Adipocyte (in vitro differentiated cells): ENCODE results near the gene ADNP2.

ENCODE experiments used
- DNase-seq: peaks from one replicate; pipeline ENCODE4 v3.0.0-alpha.2; 2015; ENCODE audit warnings: low read depth
- H3K27me3 ChIP-seq: replicated peaks from 2 replicates; pipeline ENCODE4 v1.7.0; 2013; ENCODE audit warnings: mild to moderate bottlenecking, low read length, moderate library complexity; ENCODE audit not compliant: control insufficient read depth, insufficient read depth
- H3K36me3 ChIP-seq: 2 replicates; pipeline ENCODE4 v1.7.0; 2013; ENCODE audit warnings: low read length, mild to moderate bottlenecking, moderate library complexity; ENCODE audit not compliant: control insufficient read depth, insufficient read depth, severe bottlenecking
- H3K4me1 ChIP-seq: 2 replicates; pipeline ENCODE4 v1.7.0; 2013; ENCODE audit warnings: mild to moderate bottlenecking, low read length, moderate library complexity; ENCODE audit not compliant: control insufficient read depth, insufficient read depth
- H3K4me3 ChIP-seq: 2 replicates; pipeline ENCODE4 v1.7.0; 2013; ENCODE audit warnings: mild to moderate bottlenecking, low read length, moderate library complexity
- H3K9ac ChIP-seq: 2 replicates; pipeline ENCODE4 v1.7.0; 2013; ENCODE audit warnings: mild to moderate bottlenecking, low read length, moderate library complexity
- H3K9me3 ChIP-seq: 2 replicates; pipeline ENCODE4 v1.7.0; 2013; ENCODE audit warnings: mild to moderate bottlenecking, low read length, moderate library complexity; ENCODE audit not compliant: control insufficient read depth

Gene ADNP2

DNA sequence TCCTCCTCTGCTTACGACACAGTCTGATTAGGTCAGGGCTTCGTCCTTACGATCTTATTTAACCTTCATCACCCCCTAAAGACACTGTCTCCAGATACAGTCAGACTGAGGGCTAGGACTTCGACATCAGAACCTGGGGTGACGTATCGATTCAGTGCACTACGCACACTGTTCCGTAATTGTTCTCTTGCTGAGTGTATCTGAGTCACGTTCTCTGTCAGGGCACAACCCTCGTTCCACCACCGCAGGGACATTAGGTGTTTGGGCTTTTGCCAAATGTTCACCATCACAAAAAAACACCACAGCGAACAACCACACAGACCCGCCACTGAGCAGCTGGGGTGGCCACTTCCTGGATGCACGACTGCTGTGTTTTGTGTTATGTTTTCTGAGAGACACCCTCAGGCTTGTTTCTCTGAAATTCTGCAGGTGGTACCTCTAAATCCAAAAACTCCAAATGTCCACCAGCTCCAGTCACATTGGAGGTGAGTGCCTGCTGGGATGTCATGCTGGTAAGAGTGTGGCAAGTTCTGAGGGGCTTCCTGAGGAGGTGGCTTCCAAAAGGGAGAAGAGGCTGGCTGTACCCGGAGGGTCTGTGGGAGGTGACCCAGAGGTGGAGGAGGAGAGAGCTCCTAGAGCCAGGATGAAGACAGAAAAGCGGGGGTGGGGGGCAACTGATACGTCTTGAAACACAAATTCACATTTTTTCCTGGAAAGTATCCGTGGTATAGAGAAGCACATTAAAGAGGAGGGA lies 66.6 kb downstream of the ADNP2 start:
- no peak overlapping the region for H3K4me3 ChIP-seq
- H3K4me1 ChIP-seq: peaks cover 15% of the 10 kb centered on the region
- no peaks in the 10 kb centered on the region for H3K36me3 ChIP-seq
- no peak for DNase-seq
- no peak overlapping the region for H3K9ac ChIP-seq
- H3K27me3 ChIP-seq: peaks cover 42% of the 10 kb centered on the region
- H3K9me3 ChIP-seq: no peaks in the 10 kb centered on the region

- H3K9me3 ChIP-seq: no peaks in the 10 kb centered on the region
- peaks cover 8% of the 10 kb centered on the region for H3K4me1 ChIP-seq
- H3K9ac ChIP-seq: no peak overlapping the region
- H3K27me3 ChIP-seq: peaks cover 42% of the 10 kb centered on the region
- no peaks in the 10 kb centered on the region for H3K36me3 ChIP-seq
- DNase-seq: peak; percentile 16
- H3K4me3 ChIP-seq: peak overlapping the region; percentile 48
These were observed 67.4 kb downstream of the ADNP2 start for GRCh38 chr18:80176334-80177073.

GRCh38 chr18:80177128-80177527 lies 68.1 kb downstream of the ADNP2 start:
- no peaks in the 10 kb centered on the region for H3K9me3 ChIP-seq
- peaks cover 48% of the 10 kb centered on the region for H3K27me3 ChIP-seq
- no peak overlapping the region for H3K9ac ChIP-seq
- no peaks in the 10 kb centered on the region for H3K36me3 ChIP-seq
- DNase-seq: no peak
- H3K4me1 ChIP-seq: peaks cover 6% of the 10 kb centered on the region
- H3K4me3 ChIP-seq: peak overlapping the region; percentile 48

DNA sequence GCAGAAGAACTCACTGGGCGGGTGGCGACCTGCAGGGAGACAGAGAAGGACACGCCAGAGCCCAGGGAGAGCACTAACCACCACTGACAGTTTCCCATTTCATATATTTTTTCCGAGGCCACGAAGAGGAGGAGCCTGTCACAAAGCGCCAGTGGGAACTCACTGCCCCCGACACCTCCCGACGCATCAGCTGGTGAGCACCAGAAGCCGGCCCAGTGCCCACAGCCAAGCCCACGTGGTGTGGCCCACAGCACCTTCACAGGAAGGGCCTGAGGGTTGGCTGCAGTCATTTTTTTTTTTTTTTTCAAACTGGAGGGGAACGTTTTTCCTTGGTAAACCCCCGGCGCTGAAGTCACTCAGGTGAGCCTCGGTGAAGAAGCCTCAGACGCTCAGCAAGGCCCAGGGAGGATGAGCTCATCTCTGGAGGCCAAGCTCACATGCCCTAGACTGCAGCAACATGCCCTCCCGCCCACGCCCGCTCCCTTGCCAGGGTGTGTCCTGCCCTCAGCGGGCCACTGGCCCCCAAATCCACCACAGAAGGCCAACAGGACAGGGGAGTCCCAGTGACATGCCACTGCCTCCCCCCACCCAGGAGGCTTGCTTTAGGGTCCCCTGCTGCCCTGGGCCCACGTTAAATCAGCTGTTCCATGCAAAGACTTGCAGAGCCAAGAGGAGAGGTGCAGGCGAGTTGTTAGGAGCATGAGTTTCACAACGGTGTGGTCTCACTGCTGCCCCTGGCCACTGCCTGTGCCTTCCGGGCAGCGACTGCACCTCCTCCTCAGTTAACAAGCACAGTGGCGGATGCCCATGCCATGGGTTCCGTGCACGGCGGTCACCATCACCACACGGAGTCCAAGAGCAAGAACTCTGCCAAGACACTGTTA lies 70.1 kb downstream of the ADNP2 start:
- H3K36me3 ChIP-seq: no peaks in the 10 kb centered on the region
- no peak overlapping the region for H3K4me3 ChIP-seq
- no peak for DNase-seq
- peaks cover 58% of the 10 kb centered on the region for H3K27me3 ChIP-seq
- H3K4me1 ChIP-seq: peaks cover 6% of the 10 kb centered on the region
- no peak overlapping the region for H3K9ac ChIP-seq
- no peaks in the 10 kb centered on the region for H3K9me3 ChIP-seq

DNA sequence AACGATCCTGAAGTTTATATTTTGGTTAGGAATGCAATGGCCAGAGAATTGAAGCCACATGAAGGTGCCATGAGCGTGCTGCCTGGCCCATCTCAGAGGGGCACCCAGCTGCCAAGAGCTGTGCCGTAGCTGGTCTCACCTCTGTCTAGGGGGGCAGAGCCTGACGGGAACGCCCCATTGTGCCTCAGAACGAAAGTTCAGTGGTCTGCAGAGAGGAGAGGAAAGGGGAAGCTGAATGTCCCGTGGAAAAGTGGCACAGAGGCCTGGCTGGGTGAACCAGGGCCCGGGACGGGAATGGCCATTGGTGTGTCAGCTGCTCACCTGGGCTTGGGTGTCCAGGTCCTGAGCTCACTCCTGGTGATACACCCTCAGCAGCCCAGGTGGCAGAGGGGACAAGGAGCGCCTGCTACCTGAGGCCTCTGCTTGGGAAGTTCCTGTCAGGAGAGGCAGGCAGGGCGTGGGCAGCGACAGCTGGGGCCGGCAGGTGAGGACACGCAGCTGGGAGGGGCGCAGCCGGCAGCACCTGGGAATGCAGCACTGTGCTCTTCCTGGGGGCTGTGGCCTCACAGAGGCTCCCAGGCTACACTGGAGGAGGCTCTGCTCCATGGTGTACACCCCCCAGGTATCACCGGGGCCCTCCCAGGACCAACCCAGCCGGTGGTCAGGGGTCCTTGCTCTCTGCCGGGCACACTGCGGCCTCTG lies 70.9 kb downstream of the ADNP2 start:
- no peak for DNase-seq
- no peaks in the 10 kb centered on the region for H3K36me3 ChIP-seq
- H3K9ac ChIP-seq: no peak overlapping the region
- no peak overlapping the region for H3K4me3 ChIP-seq
- peaks cover 58% of the 10 kb centered on the region for H3K27me3 ChIP-seq
- H3K9me3 ChIP-seq: no peaks in the 10 kb centered on the region
- H3K4me1 ChIP-seq: peaks cover 6% of the 10 kb centered on the region

GRCh38 chr18:80180778-80181564 lies 71.9 kb downstream of the ADNP2 start:
- Histone ChIP-seq H3K27me3 (peaks cover 53% of the 10 kb centered on the region), H3K9ac (no peak overlapping the region), H3K9me3 (no peaks in the 10 kb centered on the region), H3K4me3 (no peak overlapping the region), H3K36me3 (no peaks in the 10 kb centered on the region), H3K4me1 (peaks cover 6% of the 10 kb centered on the region)
- DNase-seq: no peak

DNA sequence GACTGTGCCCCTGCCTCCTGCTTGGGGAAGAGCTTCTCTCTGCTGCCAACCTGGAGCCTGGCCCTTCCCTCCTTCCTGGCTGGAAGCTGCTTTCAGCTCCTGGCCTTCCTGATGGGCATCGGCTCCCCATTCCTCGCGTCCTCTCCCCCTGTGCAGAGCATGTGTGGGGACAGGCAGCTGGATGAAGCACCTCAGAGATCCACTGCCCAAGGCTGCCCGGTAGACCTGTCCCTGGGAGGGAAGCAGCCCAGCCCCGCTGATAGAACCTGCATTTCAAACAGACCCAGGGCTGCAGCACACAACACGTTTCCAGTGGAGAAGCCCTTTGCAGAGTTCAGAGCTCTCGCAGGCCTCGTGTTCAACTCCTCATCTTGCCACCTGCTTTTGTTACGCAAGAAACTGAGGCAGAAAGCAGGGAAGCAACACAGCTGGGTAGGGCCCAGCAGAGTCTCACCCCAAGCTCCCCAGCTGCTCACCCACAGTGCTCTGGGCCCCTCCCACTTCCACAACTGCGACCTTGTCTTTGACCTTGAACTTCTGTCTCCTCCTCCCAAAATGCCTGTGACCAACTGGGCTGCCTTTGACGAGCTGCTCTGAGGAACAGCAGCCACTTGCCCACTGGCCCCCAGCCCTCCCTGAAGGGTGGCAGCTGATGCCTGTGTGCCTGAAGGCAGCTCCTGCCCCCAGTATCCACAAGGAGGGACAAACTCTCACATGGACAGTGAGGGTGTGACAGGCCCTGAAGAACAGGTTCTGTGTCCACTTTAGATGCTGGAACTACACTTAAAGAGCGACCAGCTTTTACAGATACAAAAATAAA lies 72.8 kb downstream of the ADNP2 start:
- no peaks in the 10 kb centered on the region for H3K36me3 ChIP-seq
- H3K9me3 ChIP-seq: no peaks in the 10 kb centered on the region
- H3K9ac ChIP-seq: no peak overlapping the region
- H3K27me3 ChIP-seq: peaks cover 46% of the 10 kb centered on the region
- DNase-seq: no peak
- H3K4me1 ChIP-seq: peaks cover 3% of the 10 kb centered on the region
- no peak overlapping the region for H3K4me3 ChIP-seq

DNA sequence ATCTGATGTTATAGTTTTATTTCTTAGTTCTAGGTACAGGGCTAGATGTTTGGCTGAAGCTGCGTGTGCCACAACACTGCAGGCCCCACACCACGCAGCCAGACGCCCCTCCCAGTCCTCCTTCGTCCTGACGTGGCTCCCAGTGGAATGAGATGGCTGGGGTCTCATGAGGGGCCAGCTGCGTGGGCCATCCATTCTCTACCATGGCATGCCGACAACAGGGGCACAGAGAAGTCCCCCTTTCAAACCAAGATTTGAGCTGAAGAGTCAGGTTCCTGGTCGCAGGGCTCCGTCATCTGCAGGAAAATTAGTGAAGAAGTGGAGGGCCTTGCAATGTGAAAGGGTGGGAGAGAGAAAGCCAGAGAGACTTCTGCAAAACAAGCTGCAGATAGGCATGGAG lies 73.8 kb downstream of the ADNP2 start:
- H3K27me3 ChIP-seq: peaks cover 36% of the 10 kb centered on the region
- DNase-seq: no peak
- H3K36me3 ChIP-seq: no peaks in the 10 kb centered on the region
- no peak overlapping the region for H3K4me3 ChIP-seq
- no peaks in the 10 kb centered on the region for H3K9me3 ChIP-seq
- no peaks in the 10 kb centered on the region for H3K4me1 ChIP-seq
- H3K9ac ChIP-seq: no peak overlapping the region

GRCh38 chr18:80183273-80184050 lies 74.4 kb downstream of the ADNP2 start:
- H3K4me3 ChIP-seq: no peak overlapping the region
- H3K27me3 ChIP-seq: peaks cover 30% of the 10 kb centered on the region
- no peak overlapping the region for H3K9ac ChIP-seq
- H3K9me3 ChIP-seq: no peaks in the 10 kb centered on the region
- H3K4me1 ChIP-seq: no peaks in the 10 kb centered on the region
- DNase-seq: peak; percentile 14
- no peaks in the 10 kb centered on the region for H3K36me3 ChIP-seq
